Neural cell (in vitro differentiated cells): ENCODE data around the gene MINAR1. TPM values are rescaled to one million over a fixed set of nuclear protein-coding genes. Genes with fewer than 3 reads are reported as not detected.

ENCODE experiments used
- H2AFZ ChIP-seq: fragments of 200-600, 300-800 bp; sonication (generic), shearing (Covaris generic); 2 replicates; pipeline ENCODE4 v1.6.0; 2014; ENCODE audit warnings: low read depth, mild to moderate bottlenecking, antibody characterized with exemption, low read length, moderate library complexity
- H3F3A ChIP-seq: fragments of 200-600 bp; shearing (Covaris generic); 2 replicates; pipeline ENCODE4 v1.6.1; 2016; ENCODE audit warnings: mild to moderate bottlenecking, moderate library complexity, mixed read lengths, antibody characterized with exemption, low read length; ENCODE audit not compliant: insufficient read depth, poor library complexity, severe bottlenecking
- H3K27ac ChIP-seq: fragments of 200-600, 300-800 bp; sonication (generic), shearing (Covaris generic); 2 replicates; pipeline ENCODE4 v1.5.1; 2014; ENCODE audit warnings: mild to moderate bottlenecking, low read length, moderate library complexity
- H3K27me3 ChIP-seq: fragments of 300-800, 200-600 bp; sonication (generic), shearing (Covaris generic); 2 replicates; pipeline ENCODE4 v1.6.0; 2014; ENCODE audit warnings: mild to moderate bottlenecking, low read depth, low read length, moderate library complexity; ENCODE audit not compliant: insufficient read depth
- H3K36me3 ChIP-seq: fragments of 300-800, 200-600 bp; sonication (generic), shearing (Covaris generic); 2 replicates; pipeline ENCODE4 v1.5.1; 2014; ENCODE audit warnings: mild to moderate bottlenecking, antibody characterized with exemption, low read length, moderate library complexity; ENCODE audit not compliant: insufficient read depth
- H3K4me2 ChIP-seq: fragments of 300-800, 200-600 bp; sonication (generic), shearing (Covaris generic); 2 replicates; pipeline ENCODE4 v1.6.0; 2014; ENCODE audit warnings: mild to moderate bottlenecking, low read length
- H3K4me3 ChIP-seq: fragments of 300-800, 200-600 bp; sonication (generic), shearing (Covaris generic); 2 replicates; pipeline ENCODE4 v1.5.1; 2014; ENCODE audit warnings: mild to moderate bottlenecking, low read length, moderate library complexity
- H3K79me2 ChIP-seq: fragments of 200-600 bp; shearing (Covaris generic); replicated peaks from 2 replicates; pipeline ENCODE4 v1.6.0; 2014; ENCODE audit warnings: mild to moderate bottlenecking, low read length, moderate library complexity; ENCODE audit not compliant: insufficient read depth
- H3K9ac ChIP-seq: fragments of 300-800, 200-600 bp; sonication (generic), shearing (Covaris generic); 2 replicates; pipeline ENCODE4 v1.6.1; 2016; ENCODE audit warnings: mild to moderate bottlenecking, low read length, mixed read lengths
- H3K9me2 ChIP-seq: fragments of 200-600 bp; shearing (Covaris generic); 2 replicates; pipeline ENCODE4 v1.6.1; 2016; ENCODE audit warnings: mild to moderate bottlenecking, low read length, mixed read lengths; ENCODE audit not compliant: insufficient read depth
- H3K9me3 ChIP-seq: fragments of 200-600, 300-800 bp; sonication (generic), shearing (Covaris generic); 2 replicates; pipeline ENCODE4 v1.6.1; 2016; ENCODE audit warnings: mild to moderate bottlenecking, mixed run types, low read length, moderate library complexity, mixed read lengths
- H4K20me1 ChIP-seq: fragments of 200-600 bp; shearing (Covaris generic); 2 replicates; pipeline ENCODE4 v1.6.1; 2016; ENCODE audit warnings: mild to moderate bottlenecking, mixed run types; ENCODE audit not compliant: insufficient read depth
- CTCF ChIP-seq: fragments of 450-650 bp; IDR thresholded peaks from 2 replicates; pipeline ENCODE4 v1.5.1; 2014; ENCODE audit warnings: antibody characterized with exemption, mild to moderate bottlenecking, moderate library complexity; ENCODE audit not compliant: poor library complexity, severe bottlenecking
- EP300 ChIP-seq: fragments of 450-650 bp; conservative IDR thresholded peaks from 2 replicates; pipeline ENCODE4 v1.6.1; 2014; ENCODE audit warnings: antibody characterized with exemption, mild to moderate bottlenecking, moderate library complexity; ENCODE audit not compliant: poor library complexity, severe bottlenecking
- EZH2 ChIP-seq: fragments of 200-600, 300-800 bp; shearing (Covaris generic), sonication (generic); IDR thresholded peaks from 2 replicates; pipeline ENCODE4 v1.6.1; 2014; ENCODE audit warnings: antibody characterized with exemption, low read length, borderline replicate concordance, mild to moderate bottlenecking; ENCODE audit not compliant: insufficient read depth, poor library complexity, severe bottlenecking
- MXI1 ChIP-seq: fragments of 450-650 bp; conservative IDR thresholded peaks from 2 replicates; pipeline ENCODE4 v1.6.1; 2014; ENCODE audit warnings: antibody characterized with exemption, mild to moderate bottlenecking; ENCODE audit not compliant: poor library complexity, severe bottlenecking
- POLR2AphosphoS5 ChIP-seq: IDR thresholded peaks from 2 replicates; pipeline ENCODE4 v1.6.1; 2012
- RAD21 ChIP-seq: fragments of 450-650 bp; conservative IDR thresholded peaks from 2 replicates; pipeline ENCODE4 v1.6.1; 2014; ENCODE audit warnings: antibody characterized with exemption, mild to moderate bottlenecking, moderate library complexity
- REST ChIP-seq: IDR thresholded peaks from 2 replicates; pipeline ENCODE4 v1.6.1; 2012; ENCODE audit warnings: borderline replicate concordance
- SMC3 ChIP-seq: fragments of 450-650 bp; conservative IDR thresholded peaks from 2 replicates; pipeline ENCODE4 v1.6.1; 2014; ENCODE audit warnings: antibody characterized with exemption, mild to moderate bottlenecking, moderate library complexity; ENCODE audit not compliant: poor library complexity
- TAF1 ChIP-seq: IDR thresholded peaks from 2 replicates; pipeline ENCODE4 v1.6.1; 2012; ENCODE audit warnings: low read depth
- polyA plus RNA-seq: library from polyadenylated mRNA; depleted of rRNA; stranded (reverse); fragments of >200 nt; gene quantifications from 2 replicates; pipeline ENCODE4 v1.2.3, GENCODE V29; 2014

Gene MINAR1
- polyA plus RNA-seq, 1 donor from 2014 or later = 3.1 TPM

GRCh38 chr15:79412010-79412409, 20.1 kb upstream of the MINAR1 start:
- Histone ChIP-seq H3K79me2 (no peaks in the 10 kb centered on the region), H3K27me3 (no peaks in the 10 kb centered on the region), H3K36me3 (no peaks in the 10 kb centered on the region), H2AFZ (no peak overlapping the region), H3K27ac (no peak overlapping the region), H3K9me3 (no peaks in the 10 kb centered on the region), H4K20me1 (no peaks in the 10 kb centered on the region), H3K9ac (no peak overlapping the region), H3K4me2 (no peak overlapping the region), H3F3A (no peaks in the 10 kb centered on the region), H3K4me3 (no peak overlapping the region), H3K9me2 (no peaks in the 10 kb centered on the region)
- TF ChIP-seq POLR2AphosphoS5 (no peak), REST (no peak), TAF1 (no peak), RAD21 (no peak), EZH2 (no peak), CTCF (no peak), EP300 (no peak), MXI1 (no peak), SMC3 (no peak)

- Histone ChIP-seq H3K9ac (no peak overlapping the region), H3K9me2 (no peaks in the 10 kb centered on the region), H3K9me3 (no peaks in the 10 kb centered on the region), H2AFZ (no peak overlapping the region), H3K36me3 (no peaks in the 10 kb centered on the region), H3K27ac (no peak overlapping the region), H3K27me3 (no peaks in the 10 kb centered on the region), H3K79me2 (no peaks in the 10 kb centered on the region), H4K20me1 (no peaks in the 10 kb centered on the region), H3K4me3 (no peak overlapping the region), H3K4me2 (no peak overlapping the region), H3F3A (no peaks in the 10 kb centered on the region)
- TF ChIP-seq MXI1 (no peak), CTCF (no peak), RAD21 (no peak), SMC3 (no peak), TAF1 (no peak), EZH2 (no peak), POLR2AphosphoS5 (no peak), EP300 (no peak), REST (no peak)
Measured at GRCh38 chr15:79412429-79412828, 19.7 kb upstream of the MINAR1 start.
